A549 (cell line): ENCODE measurements around the gene GLRA3. TPM values are rescaled to one million over a fixed set of nuclear protein-coding genes. Genes with fewer than 3 reads are reported as not detected.

Experiments used
- ATAC-seq, 2 experiments: fragments of 200-7000 bp in 1 of 2; fragments of >200 bp in 1 of 2; cut with Nextera tagmentation in 1 of 2; cut with Tn5 transposase in 1 of 2; 3 replicates each; pipeline versions ENCODE4 v1.8.0 to v1.9.1; 2018 to 2020; ENCODE audit warnings: mild to moderate bottlenecking in 1 of 2, moderate library complexity in 1 of 2
- CTCF ChIA-PET: fragments of 300-600 bp; sonication (Branson Sonifier 250); formaldehyde crosslinking; extraction: SDS; loops from one replicate; lab custom pipeline; 2021; ENCODE audit warnings: antibody characterized with exemption, inconsistent platforms; lab: Yijun Ruan, JAX
- POLR2A ChIA-PET: fragments of 350-600 bp; formaldehyde crosslinking; extraction: SDS; loops from one replicate; lab custom pipeline; 2021; ENCODE audit warnings: antibody characterized with exemption, inconsistent platforms; lab: Yijun Ruan, JAX
- DNase-seq, 2 experiments: peaks; one replicate each; pipeline versions ENCODE4 v3.0.0 to v3.0.0-alpha.2; 2011 to 2016; ENCODE audit warnings: low read depth in 1 of 2, low spot score in 1 of 2
- FAIRE-seq: peaks from 2 replicates; lab custom pipeline; 2011; peaks lifted over from hg19 to GRCh38; lab: Jason Lieb, UNC
- H3K27ac ChIP-seq, 2 experiments: fragments of >200 bp; sonication (Bioruptor Twin); formaldehyde crosslinking; 3 replicates each; pipeline ENCODE4 v1.5.1; 2016 to 2017
- H3K4me1 ChIP-seq: fragments of >200 bp; sonication (Bioruptor Twin); formaldehyde crosslinking; 3 replicates; pipeline ENCODE4 v1.6.1; 2016
- H3K4me2 ChIP-seq: fragments of >200 bp; sonication (Bioruptor Twin); formaldehyde crosslinking; 3 replicates; pipeline ENCODE4 v1.6.1; 2016
- H3K4me3 ChIP-seq: fragments of >200 bp; sonication (Bioruptor Twin); formaldehyde crosslinking; 3 replicates; pipeline ENCODE4 v1.5.1; 2016
- H3K9me3 ChIP-seq: fragments of >200 bp; sonication (Bioruptor Twin); formaldehyde crosslinking; 3 replicates; pipeline ENCODE4 v1.6.1; 2016
- CBX2 ChIP-seq: fragments of 200-600 bp; sonication (generic); IDR thresholded peaks from 2 replicates; pipeline ENCODE4 v1.6.1; 2016; ENCODE audit warnings: low read depth, mild to moderate bottlenecking, borderline replicate concordance
- CHD4 ChIP-seq: fragments of 200-600 bp; sonication (generic); IDR thresholded peaks from 2 replicates; pipeline ENCODE4 v1.6.1; 2016; ENCODE audit warnings: antibody characterized with exemption, mild to moderate bottlenecking, borderline replicate concordance
- E2F6 ChIP-seq: IDR thresholded peaks from 2 replicates; pipeline ENCODE4 v1.6.1; 2012; ENCODE audit warnings: low read depth, borderline replicate concordance
- EP300 ChIP-seq, 2 experiments: fragments of >200 bp; sonication (Bioruptor Twin); formaldehyde crosslinking; IDR thresholded peaks; 2 replicates in 1 of 2; 3 replicates in 1 of 2; pipeline ENCODE4 v1.6.1; 2016 to 2017
- ESRRA ChIP-seq: fragments of 150-350 bp; IDR thresholded peaks from 2 replicates; pipeline ENCODE4 v1.6.1; 2014; ENCODE audit warnings: mild to moderate bottlenecking, low read length, borderline replicate concordance
- FOSL2 ChIP-seq, 2 experiments: fragments of 450-650 bp in 1 of 2; fragments of >200 bp in 1 of 2; sonication (Bioruptor Twin) in 1 of 2; formaldehyde crosslinking; IDR thresholded peaks; 2 replicates each; pipeline versions ENCODE4 v1.5.0 to v1.6.1; 2016 to 2020; ENCODE audit warnings: mild to moderate bottlenecking in 1 of 2, moderate library complexity in 1 of 2
- FOXS1 ChIP-seq: fragments of 250-450 bp; sonication (Bioruptor Pico); IDR thresholded peaks from 2 replicates; pipeline ENCODE4 v1.5.0; 2020; ENCODE audit warnings: mild to moderate bottlenecking, moderate library complexity
- GATA3 ChIP-seq: IDR thresholded peaks from 2 replicates; pipeline ENCODE4 v1.6.1; 2012; ENCODE audit warnings: borderline replicate concordance
- HOXB13 ChIP-seq: fragments of 250-450 bp; sonication (Bioruptor Pico); IDR thresholded peaks from 2 replicates; pipeline ENCODE4 v1.5.0; 2020; ENCODE audit warnings: low read depth, mild to moderate bottlenecking, moderate library complexity
- JUN ChIP-seq, 2 experiments: fragments of >200 bp; sonication (Bioruptor Twin); formaldehyde crosslinking; IDR thresholded peaks; 2 replicates in 1 of 2; 3 replicates in 1 of 2; pipeline ENCODE4 v1.6.1; 2016 to 2017
- JUNB ChIP-seq: fragments of >200 bp; sonication (Bioruptor Twin); formaldehyde crosslinking; IDR thresholded peaks from 2 replicates; pipeline ENCODE4 v1.6.1; 2016
- MAFK ChIP-seq: fragments of 450-650 bp; IDR thresholded peaks from 2 replicates; pipeline ENCODE4 v1.6.1; 2014; ENCODE audit not compliant: partially characterized antibody
- MYC ChIP-seq: IDR thresholded peaks from 2 replicates; pipeline ENCODE4 v1.6.1; 2012; ENCODE audit warnings: mild to moderate bottlenecking, inconsistent platforms, low read length, improper control_type of control experiment, borderline replicate concordance
- NR3C1 ChIP-seq: fragments of >200 bp; sonication (Bioruptor Twin); formaldehyde crosslinking; IDR thresholded peaks from 3 replicates; pipeline ENCODE4 v1.6.1; 2017
- POLR2AphosphoS2 ChIP-seq: conservative IDR thresholded peaks from 2 replicates; pipeline ENCODE4 v1.6.1; 2012; ENCODE audit warnings: low read length, improper control_type of control experiment, inconsistent platforms
- RAD21 ChIP-seq, 2 experiments: fragments of >200 bp in 1 of 2; sonication (Bioruptor Twin) in 1 of 2; formaldehyde crosslinking in 1 of 2; IDR thresholded peaks in 1 of 2; conservative IDR thresholded peaks in 1 of 2; 2 replicates in 1 of 2; 3 replicates in 1 of 2; pipeline ENCODE4 v1.6.1; 2012 to 2018; ENCODE audit warnings: inconsistent platforms in 1 of 2
- RARB ChIP-seq: fragments of 250-450 bp; sonication (Bioruptor Pico); IDR thresholded peaks from 2 replicates; pipeline ENCODE4 v1.8.0; 2021; ENCODE audit warnings: mild to moderate bottlenecking, moderate library complexity
- RFX5 ChIP-seq: fragments of 450-650 bp; IDR thresholded peaks from 2 replicates; pipeline ENCODE4 v1.7.1; 2014; ENCODE audit warnings: antibody characterized with exemption, mild to moderate bottlenecking, moderate library complexity
- RNF2 ChIP-seq: fragments of 200-600 bp; sonication (generic); IDR thresholded peaks from 2 replicates; pipeline ENCODE4 v1.6.1; 2016; ENCODE audit warnings: low read depth, mild to moderate bottlenecking, antibody characterized with exemption, moderate library complexity, borderline replicate concordance
- SMC3 ChIP-seq: fragments of >200 bp; sonication (Bioruptor Twin); formaldehyde crosslinking; IDR thresholded peaks from 3 replicates; pipeline ENCODE4 v1.6.1; 2018; ENCODE audit warnings: inconsistent platforms
- SREBF2 ChIP-seq: fragments of 450-650 bp; IDR thresholded peaks from 2 replicates; pipeline ENCODE4 v1.6.1; 2014; ENCODE audit warnings: mild to moderate bottlenecking, moderate library complexity
- ZC3H11A ChIP-seq: fragments of 450-650 bp; IDR thresholded peaks from 2 replicates; pipeline ENCODE4 v1.6.1; 2014; ENCODE audit warnings: antibody characterized with exemption, mild to moderate bottlenecking
- ZSCAN20 ChIP-seq: fragments of 250-450 bp; sonication (Bioruptor Pico); IDR thresholded peaks from 2 replicates; pipeline ENCODE4 v1.8.0; 2022; ENCODE audit warnings: mild to moderate bottlenecking, moderate library complexity
- whole genome bisulfite sequencing: methylation state at CpG from one replicate; pipeline ENCODE4 v1.1.6; 2017; ENCODE audit errors: missing lambda C conversion rate; 5-methylcytosine and 5-hydroxymethylcytosine counted together
- polyA plus RNA-seq, 4 experiments: library from polyadenylated mRNA; depleted of rRNA in 3 of 4; stranded (reverse); fragments of >200 nt; fragmentation: RNase III in 1 of 4; extraction: RNeasy Plus Mini Kit Qiagen cat#74134 plus additional on column Dnase treatment in 1 of 4; gene quantifications; 2 replicates in 3 of 4; 3 replicates in 1 of 4; pipeline ENCODE4 v1.2.3, GENCODE V29; 2011 to 2017
- TF ChIP-seq, protein P1 (sequence below): fragments of 250-450 bp; sonication (Bioruptor Pico); IDR thresholded peaks from 2 replicates; pipeline ENCODE4 v1.5.0; 2021; ENCODE audit warnings: mild to moderate bottlenecking, moderate library complexity, borderline replicate concordance
- TF ChIP-seq, protein P2 (sequence below): IDR thresholded peaks from 2 replicates; pipeline ENCODE4 v1.6.1; 2012
- TF ChIP-seq, protein P3 (sequence below): fragments of 200-600 bp; sonication (generic); IDR thresholded peaks from 2 replicates; pipeline ENCODE4 v1.6.1; 2016; ENCODE audit warnings: antibody characterized with exemption, mild to moderate bottlenecking, moderate library complexity

GLRA3 gene
- polyA plus RNA-seq, 2 of the 4 experiments (the other 2 are of a cell fraction) = 0.01 to 0.04 TPM

DNA sequence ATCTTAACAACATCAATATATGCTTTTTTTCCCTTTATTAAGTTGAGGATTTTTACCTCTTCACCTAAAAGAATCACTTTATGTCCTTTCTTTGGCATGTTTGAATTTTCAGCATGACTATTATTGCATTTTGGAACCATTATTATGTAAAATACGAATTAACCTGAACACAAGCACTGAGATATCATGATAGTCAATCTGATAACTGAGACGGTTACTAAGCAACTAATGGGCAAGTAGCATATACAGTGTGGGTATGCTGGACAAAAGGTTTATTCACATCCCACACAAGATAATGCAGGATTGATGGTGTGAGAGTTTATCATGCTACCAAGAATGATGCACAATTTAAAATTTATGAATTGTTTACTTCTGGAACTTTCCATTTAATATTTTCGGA, 24.6 kb upstream of the GLRA3 start:
- ChIA-PET POLR2A (no interaction called here), CTCF (no interaction called here)
- TF ChIP-seq SREBF2 (no peak), ESRRA (no peak), ZC3H11A (no peak), RNF2 (no peak), NR3C1 (no peak), HOXB13 (CRISPR knock-in tag) (no peak), POLR2AphosphoS2 (no peak), SMC3 (no peak), CHD4 (no peak), FOXS1 (CRISPR knock-in tag) (no peak), E2F6 (no peak), MYC (no peak), RARB (CRISPR knock-in tag) (no peak), RAD21 (conservative IDR thresholded peaks at IDR 0.05 in 1 of 2, IDR thresholded peaks at IDR 0.05 in 1 of 2) (no peak), RFX5 (no peak)
- TF ChIP-seq, protein P1, sequence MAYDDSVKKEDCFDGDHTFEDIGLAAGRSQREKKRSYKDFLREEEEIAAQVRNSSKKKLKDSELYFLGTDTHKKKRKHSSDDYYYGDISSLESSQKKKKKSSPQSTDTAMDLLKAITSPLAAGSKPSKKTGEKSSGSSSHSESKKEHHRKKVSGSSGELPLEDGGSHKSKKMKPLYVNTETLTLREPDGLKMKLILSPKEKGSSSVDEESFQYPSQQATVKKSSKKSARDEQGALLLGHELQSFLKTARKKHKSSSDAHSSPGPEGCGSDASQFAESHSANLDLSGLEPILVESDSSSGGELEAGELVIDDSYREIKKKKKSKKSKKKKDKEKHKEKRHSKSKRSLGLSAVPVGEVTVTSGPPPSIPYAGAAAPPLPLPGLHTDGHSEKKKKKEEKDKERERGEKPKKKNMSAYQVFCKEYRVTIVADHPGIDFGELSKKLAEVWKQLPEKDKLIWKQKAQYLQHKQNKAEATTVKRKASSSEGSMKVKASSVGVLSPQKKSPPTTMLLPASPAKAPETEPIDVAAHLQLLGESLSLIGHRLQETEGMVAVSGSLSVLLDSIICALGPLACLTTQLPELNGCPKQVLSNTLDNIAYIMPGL (CRISPR knock-in tag) = no peak
- no peak for FAIRE-seq
- WGBS = 57% methylated on average over 3 of the region's 3 CpGs
- Histone ChIP-seq H3K4me2 (no peak overlapping the region), H3K4me1 (no peaks in the 10 kb centered on the region), H3K27ac (no peak overlapping the region), H3K9me3 (no peaks in the 10 kb centered on the region), H3K4me3 (no peak overlapping the region)
- DNase-seq = no peak
- no peak for ATAC-seq

GRCh38 chr4:174848596-174848995, 19.5 kb upstream of the GLRA3 start:
- Histone ChIP-seq H3K4me1 (no peaks in the 10 kb centered on the region), H3K4me3 (no peak overlapping the region), H3K27ac (no peak overlapping the region), H3K9me3 (no peaks in the 10 kb centered on the region), H3K4me2 (no peak overlapping the region)
- TF ChIP-seq CBX2 = no peak
- ChIA-PET CTCF (no interaction called here), POLR2A (no interaction called here)
- ATAC-seq (no peak), FAIRE-seq (no peak), DNase-seq (no peak)
- WGBS = 77% methylated on average over 2 of the region's 2 CpGs

- DNase-seq (no peak), FAIRE-seq (no peak), ATAC-seq (no peak)
- no peak overlapping the region for H3K4me3 ChIP-seq
- ChIA-PET POLR2A (no interaction called here), CTCF (no interaction called here)
- H3K9me3 ChIP-seq = no peaks in the 10 kb centered on the region
- no peak overlapping the region for H3K27ac ChIP-seq
- 33% methylated on average over 2 of the region's 2 CpGs for WGBS
- TF ChIP-seq ZSCAN20 (CRISPR knock-in tag) (no peak), MAFK (peak; percentile 55)
- no peaks in the 10 kb centered on the region for H3K4me1 ChIP-seq
- no peak overlapping the region for H3K4me2 ChIP-seq
Observed at GRCh38 chr4:174847801-174848427, 18.9 kb upstream of the GLRA3 start.

DNA sequence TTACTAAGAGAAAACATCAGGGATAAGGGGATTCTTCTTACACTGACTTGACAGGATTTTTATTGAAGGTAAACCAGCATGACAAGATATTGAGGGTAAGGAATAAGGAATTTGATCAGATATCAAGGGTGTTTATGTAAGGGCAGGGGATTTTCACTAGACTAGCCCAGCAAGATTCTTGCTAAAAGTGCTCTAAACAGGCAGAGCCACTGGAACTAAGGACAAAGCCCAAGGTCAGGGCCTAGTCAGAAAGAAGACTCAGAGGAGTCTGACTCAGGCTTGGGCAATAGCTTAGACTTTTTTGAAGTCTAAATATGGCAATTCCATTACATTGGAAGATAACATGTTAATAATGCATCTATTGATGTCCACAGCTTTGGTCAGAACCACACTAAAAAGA, 6.5 kb upstream of the GLRA3 start:
- H3K4me1 ChIP-seq = no peaks in the 10 kb centered on the region
- ATAC-seq = no peak
- no peak overlapping the region for H3K27ac ChIP-seq
- H3K4me2 ChIP-seq = no peak overlapping the region
- no peak overlapping the region for H3K4me3 ChIP-seq
- no peak for FAIRE-seq
- CTCF ChIA-PET = no interaction called here
- POLR2A ChIA-PET = no interaction called here
- no peak for DNase-seq
- H3K9me3 ChIP-seq = no peaks in the 10 kb centered on the region
- TF ChIP-seq MYC = no peak
- TF ChIP-seq, protein P2, sequence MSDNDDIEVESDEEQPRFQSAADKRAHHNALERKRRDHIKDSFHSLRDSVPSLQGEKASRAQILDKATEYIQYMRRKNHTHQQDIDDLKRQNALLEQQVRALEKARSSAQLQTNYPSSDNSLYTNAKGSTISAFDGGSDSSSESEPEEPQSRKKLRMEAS = no peak
- TF ChIP-seq, protein P3, sequence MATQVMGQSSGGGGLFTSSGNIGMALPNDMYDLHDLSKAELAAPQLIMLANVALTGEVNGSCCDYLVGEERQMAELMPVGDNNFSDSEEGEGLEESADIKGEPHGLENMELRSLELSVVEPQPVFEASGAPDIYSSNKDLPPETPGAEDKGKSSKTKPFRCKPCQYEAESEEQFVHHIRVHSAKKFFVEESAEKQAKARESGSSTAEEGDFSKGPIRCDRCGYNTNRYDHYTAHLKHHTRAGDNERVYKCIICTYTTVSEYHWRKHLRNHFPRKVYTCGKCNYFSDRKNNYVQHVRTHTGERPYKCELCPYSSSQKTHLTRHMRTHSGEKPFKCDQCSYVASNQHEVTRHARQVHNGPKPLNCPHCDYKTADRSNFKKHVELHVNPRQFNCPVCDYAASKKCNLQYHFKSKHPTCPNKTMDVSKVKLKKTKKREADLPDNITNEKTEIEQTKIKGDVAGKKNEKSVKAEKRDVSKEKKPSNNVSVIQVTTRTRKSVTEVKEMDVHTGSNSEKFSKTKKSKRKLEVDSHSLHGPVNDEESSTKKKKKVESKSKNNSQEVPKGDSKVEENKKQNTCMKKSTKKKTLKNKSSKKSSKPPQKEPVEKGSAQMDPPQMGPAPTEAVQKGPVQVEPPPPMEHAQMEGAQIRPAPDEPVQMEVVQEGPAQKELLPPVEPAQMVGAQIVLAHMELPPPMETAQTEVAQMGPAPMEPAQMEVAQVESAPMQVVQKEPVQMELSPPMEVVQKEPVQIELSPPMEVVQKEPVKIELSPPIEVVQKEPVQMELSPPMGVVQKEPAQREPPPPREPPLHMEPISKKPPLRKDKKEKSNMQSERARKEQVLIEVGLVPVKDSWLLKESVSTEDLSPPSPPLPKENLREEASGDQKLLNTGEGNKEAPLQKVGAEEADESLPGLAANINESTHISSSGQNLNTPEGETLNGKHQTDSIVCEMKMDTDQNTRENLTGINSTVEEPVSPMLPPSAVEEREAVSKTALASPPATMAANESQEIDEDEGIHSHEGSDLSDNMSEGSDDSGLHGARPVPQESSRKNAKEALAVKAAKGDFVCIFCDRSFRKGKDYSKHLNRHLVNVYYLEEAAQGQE = no peak
- no peak for TF ChIP-seq JUNB
- TF ChIP-seq EP300 (IDR thresholded peaks at IDR 0.05) = no peak
- TF ChIP-seq FOSL2 (IDR thresholded peaks at IDR 0.05) = no peak
- no peak for TF ChIP-seq FOSL2 (CRISPR knock-in tag; IDR thresholded peaks at IDR 0.05)
- no peak for TF ChIP-seq GATA3
- no peak for TF ChIP-seq HOXB13 (CRISPR knock-in tag)
- no peak for TF ChIP-seq JUN (IDR thresholded peaks at IDR 0.05)
